Iris pigment epithelial cell (primary cell): Measurements from ENCODE around the gene SLC7A1.

ENCODE experiments used
- DNase-seq: peaks from one replicate; pipeline ENCODE4 v3.0.0-alpha.2; 2011; ENCODE audit warnings: low read depth

The SLC7A1 gene

DNA sequence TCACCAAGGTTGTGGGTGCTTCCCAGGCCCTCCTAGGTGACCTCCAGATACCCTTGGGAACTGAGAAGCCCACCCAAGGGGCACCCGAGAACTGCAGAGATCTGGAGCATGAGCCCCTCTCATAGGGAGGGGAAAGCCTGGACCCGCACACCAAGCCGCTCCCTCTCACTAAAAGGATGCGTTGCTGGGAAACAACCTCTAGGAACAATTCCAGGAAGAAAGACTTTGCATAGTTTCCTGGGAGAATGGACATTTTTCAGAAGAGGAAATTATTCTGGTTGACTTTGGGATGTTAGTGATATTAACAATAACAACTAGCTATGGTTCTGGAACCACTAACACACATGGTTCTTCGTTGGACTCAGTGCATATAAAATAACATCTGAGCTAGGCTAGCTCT, 64.6 kb downstream of the SLC7A1 start:
- DNase-seq: no peak

DNA sequence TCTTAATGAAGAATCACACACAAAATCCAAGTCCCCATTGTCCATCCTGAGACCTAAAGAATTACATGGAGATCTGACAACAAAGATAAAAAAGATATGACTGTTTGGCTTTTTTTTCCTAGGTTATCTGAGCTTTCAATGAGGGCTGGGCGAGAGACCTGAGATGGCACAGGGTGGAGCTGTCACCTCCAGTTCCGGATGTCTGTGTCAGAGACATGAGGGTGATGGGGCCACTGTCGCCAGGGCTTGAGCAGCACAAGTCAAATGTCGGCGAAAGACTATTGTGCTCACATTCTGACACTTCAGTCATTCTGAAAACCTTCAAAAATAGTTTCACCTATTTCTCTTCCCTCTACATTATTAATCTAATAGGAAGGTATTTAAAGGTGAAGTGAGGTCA, 65.7 kb downstream of the SLC7A1 start:
- no peak for DNase-seq

DNA sequence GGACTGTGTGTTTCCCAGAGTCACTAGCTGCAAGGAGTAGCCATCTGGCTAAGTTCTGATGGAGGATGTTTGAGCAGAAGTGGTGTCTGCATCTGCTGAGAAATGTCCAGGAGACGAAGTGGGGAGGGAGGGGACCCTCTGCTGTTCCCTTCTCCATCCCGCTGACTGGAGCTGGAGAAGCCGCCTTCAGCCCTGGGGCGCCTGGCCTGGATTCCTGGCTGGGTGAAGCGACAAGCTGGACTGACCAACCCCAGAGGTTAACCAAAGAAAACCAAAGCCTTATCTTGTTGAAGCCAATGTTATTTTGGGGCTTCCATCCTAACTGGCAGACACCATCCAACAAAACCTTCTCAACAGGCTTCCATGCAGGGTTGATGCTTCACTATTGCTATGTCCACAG, 67.6 kb downstream of the SLC7A1 start:
- DNase-seq: no peak

DNA sequence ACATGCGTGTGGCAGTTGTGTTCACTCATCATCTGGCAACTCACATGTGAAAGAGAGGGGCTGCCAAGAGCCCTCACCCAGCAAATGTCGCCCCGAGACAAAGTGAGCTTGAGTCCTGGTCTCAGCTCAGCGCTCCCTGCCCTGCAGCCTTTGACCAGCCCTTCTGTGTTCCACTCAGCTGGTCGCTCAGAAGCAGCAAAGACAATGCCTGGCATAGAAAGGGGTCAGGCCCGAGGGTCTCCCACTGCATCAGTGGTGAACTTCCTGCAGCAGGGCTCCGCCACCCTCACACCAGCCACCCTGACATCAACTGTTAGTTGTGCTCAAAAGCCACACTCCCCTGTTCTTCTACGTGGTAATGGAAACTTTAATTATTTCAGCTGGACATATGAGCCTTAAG, 68.0 kb downstream of the SLC7A1 start:
- no peak for DNase-seq

DNA sequence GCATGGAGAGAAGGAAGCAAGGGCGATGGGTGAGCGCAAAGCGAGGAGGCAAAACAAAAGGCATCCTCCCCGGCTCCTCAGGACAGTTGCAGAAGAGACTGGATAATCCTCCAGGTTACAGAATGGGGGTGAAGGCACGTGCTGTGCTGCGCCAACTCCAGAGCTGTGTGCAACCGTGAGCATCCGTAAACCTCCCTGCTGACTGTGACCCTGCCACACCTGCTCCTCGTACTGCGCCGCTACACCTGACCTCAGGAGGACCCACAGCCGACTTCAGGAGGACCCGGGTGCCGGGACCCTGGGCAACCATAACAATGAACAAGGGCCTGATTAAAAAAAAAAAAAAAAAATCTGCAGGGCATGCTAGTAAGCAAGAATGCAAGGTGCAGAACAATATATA, 68.7 kb downstream of the SLC7A1 start:
- no peak for DNase-seq

DNA sequence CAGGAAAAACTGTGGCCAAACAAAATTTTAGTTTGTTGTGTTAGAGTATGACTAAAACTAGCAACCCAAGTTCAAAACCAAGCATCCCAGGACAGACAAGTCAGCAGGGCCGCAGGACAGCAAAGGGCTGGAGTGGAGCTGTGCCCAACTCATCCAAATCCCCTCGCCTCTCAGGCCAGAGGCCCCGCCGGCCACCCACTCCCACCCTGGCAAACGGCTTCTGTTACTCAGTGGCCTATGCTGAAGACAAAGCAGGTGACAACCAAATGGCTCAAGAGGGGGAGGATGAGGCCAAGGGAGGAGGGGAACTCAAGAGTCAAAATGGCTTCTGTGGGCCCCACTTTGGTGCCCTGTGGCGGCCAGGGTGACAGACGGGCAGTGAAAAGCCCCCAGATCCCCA, 69.7 kb downstream of the SLC7A1 start:
- no peak for DNase-seq

DNA sequence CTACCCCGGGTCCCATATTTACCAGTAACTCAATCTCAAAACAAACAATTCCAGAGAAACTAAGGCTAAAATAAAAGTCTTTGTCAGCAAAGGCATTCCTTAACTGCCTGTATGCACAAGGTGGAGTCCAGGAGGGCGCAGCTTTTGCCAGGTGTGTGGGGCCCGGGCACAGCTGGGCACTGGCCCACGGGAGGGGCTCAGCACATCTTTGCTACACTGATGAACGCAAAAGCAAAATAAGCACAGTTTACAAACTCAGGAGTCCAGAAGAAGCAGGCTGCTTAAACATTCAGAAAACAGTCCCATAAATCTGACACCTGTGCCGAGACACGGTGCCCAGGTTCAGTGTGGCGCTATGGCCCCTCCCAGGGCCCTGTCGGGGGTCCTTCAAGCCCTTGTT, 70.8 kb downstream of the SLC7A1 start:
- no peak for DNase-seq

DNA sequence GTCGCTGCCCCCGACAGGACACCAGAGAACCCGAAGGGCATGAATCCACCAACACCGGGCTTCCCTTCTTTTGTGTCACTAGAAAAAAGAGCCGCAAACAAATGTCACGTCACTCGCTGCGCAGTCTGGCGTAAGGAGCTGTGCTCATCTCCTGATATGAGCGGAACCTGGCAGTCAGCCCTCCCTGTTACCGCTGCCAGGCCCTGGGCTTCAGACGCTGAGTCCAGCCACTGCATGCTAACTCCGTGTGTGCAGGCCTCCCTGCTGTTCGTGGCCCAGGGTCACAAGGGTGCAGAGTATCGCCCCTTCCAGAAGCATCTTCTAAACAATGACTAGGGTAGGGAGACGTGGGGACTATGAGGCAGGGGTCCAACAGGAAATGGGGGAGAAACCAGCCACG, 71.3 kb downstream of the SLC7A1 start:
- DNase-seq: no peak

DNA sequence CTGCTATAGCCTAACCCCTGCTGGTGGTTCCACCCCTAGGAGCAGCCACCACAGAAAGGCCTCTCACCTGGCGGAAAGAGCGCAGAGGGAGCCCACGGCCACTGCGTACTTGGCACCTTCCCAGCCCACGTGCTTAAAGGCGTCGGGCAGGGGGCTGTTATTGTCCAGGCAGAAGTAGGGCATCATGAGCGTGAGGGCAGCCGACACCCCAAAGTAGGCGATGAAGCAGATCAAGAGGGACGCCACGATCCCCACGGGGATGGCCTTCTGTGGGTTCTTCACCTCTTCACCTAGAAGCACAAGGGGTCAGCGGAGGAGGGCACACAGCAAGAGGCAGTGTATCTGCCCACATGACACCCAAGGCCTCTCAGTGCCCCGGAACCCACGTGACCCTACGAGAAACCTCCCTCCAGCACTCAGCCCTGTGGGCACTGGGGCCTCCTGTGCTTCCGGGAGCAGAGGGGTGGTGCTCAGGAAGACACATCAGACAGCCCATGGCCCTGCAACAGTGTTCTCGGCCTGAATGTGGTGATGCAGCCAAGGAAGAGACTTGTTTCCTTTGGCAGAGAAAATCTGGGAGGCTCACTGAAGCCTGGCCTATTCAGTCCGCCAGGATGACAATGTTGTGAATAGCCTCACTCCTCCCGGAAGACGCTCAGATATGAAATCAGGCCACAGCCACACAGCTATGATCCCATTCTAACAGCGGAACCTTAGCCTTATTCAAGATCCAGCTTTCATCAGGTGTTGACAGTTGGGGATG, 72.1 kb downstream of the SLC7A1 start:
- DNase-seq: peak; percentile 59

DNA sequence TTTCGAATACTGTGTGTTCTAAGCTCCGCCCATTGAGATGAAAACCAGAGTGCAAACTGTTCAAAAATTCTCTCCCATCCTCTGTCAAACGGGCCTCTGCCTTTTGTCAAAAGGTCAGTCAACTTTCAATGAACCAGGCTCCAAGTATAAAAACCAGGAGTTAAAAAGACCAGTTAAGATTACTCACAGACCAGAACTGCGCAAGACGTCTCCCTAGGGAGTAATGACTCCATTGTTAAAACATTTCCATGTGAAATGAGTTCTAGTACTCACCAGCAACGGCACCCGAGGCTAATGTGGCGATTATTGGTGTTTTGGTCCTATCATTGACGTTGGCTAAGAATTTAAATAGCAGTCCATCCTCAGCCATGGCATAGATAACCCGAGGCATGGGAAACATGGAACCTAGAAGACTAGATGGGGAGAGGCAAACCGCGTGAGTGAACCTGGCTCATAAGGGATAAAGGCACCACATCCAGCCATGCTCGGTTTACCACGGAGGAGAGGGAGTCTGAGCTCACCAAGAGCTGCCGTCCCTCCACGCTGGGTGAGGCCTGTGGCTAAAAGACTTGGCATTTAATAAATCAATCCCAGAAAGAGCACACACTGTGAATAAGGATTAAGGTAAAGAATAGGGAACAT, 73.3 kb downstream of the SLC7A1 start:
- DNase-seq: peak; percentile 93

DNA sequence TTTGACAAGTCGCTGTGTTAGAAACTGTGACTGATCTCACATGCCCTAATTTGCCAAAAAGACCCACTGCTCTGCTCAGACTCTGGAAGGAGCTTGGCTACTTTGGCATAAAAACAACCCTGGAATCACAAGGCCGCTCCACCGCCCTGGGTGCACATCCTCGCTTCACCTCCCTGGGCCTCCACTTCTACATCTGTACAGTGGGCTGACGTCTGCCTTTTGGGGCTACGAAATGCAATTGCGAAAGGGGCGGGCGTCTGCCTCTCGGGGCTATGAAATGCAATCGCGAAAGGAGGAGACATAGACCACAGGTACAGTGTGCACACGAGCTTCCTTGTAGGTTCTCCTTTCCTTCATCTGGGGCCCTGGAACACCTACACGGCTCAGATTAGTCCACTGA, 74.2 kb downstream of the SLC7A1 start:
- no peak for DNase-seq

DNA sequence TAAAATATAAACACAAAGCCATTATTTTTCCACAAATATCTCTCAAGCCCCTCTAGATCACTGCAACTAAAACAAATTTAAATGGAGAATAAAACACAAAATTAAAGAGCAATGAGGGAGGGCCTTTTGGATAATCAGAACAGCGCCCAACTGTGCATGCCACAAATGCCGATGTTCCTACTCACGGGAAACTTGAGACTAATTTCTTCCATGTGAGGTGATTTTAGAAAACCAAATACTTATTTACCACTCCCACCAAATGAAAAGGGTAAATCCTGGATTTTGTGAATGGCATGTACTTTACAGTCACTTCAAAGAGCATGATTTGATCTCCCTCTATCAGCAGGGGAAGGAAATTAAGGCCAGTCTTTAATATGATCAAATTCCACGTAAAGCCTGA, 74.8 kb downstream of the SLC7A1 start:
- DNase-seq: peak; percentile 83

DNA sequence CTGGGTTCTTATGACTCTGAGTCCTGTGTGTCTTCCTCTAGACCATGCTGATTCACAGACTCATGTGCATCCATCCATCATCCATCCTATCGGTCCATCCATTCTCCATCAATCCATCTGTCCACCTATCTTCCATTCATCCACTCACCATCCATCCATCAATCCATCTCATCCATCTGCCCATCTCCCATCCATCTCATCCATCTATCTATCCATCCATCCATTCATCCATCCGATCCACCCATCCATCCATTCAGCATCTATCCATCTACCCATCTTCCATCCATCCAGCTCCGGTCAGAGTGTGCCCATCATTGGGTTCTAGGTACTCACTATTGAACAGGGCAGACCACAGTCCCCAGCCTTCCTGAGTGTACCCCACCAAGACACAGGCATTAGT, 75.6 kb downstream of the SLC7A1 start:
- DNase-seq: no peak

DNA sequence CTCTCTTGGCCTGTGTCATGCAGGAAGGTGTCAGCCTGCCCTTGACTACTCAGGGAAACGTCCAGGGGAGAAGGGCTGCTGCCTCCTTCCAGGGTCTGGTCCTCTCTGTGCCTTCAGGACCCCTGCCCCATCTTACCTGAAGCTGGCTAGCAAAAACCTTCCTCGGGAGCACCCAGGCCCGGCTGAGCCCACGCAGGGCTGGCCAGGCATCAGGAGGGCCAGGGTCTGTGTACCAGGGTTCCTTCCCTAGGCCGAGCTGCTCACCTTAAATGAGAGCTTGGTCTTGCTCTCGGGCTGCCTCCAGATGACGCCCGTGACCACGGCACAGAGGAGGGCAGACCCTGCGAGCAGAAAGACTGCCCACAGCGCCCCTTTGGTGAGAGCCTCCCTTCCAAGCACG, 78.6 kb downstream of the SLC7A1 start:
- DNase-seq: no peak

DNA sequence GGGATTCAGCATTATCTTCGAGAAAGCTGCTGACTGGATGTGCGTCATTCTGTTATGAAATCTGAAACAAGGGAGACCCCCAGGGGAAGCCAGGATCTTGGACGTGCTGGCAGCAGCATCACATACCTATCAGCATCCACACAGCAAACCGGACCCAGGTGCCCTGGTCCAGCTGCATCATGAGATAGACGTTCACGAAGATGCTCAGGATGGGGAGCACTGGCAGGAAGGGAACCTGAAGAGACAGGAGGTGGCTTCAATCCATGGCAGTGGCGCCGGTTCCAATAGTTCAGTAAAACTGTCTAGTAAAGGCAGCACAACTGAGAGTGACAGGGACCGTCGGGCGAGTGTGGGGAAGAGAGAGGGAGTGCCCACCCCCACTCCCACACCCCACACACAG, 79.5 kb downstream of the SLC7A1 start:
- no peak for DNase-seq

DNA sequence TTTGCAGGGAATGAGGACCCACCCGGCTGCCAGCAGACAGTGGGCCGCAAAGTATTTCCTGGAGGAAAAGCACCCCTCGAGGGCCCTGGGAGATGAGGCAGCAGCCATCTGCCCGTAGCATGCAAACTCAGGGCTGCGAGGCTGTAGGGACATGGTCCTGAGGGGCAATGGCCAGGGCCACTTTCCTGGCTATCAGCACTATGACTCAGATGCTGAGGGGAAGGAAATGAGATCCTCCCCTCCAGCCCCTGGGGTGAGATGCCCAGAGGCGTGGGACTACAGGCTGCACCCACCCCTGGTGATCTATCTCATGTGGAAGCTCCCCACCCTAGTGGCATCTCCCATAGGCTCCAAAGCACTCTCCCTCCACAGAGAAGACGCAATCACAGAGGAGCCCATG, 80.1 kb downstream of the SLC7A1 start:
- no peak for DNase-seq

DNA sequence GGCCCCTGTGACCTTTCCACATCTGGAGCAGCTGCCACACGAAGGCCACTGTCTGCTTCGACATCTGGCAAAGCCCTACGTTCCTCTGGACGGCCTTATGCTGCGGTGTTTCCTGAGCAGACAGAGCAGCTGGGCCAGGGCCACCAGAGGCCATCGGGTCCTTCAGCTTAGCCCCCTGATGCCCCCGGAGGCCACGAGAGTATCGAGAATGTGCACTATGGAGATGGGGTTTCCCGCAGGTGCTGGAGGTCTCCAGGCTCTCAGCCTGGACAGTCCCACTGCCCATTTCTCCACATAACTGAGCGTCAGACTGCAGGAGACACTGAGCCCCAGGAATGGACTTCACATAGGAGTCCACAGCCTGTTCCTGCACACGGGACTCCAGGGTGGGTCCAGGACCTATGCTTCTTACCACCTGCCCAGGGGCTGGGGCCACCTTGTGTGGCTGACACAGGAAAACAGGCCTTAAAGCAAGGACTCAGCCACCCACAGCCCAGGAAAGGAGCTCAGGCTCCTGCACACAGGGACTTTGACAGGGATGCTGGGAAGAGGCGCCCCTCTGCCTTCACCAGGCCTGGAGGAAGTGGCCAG, 80.7 kb downstream of the SLC7A1 start:
- DNase-seq: no peak

DNA sequence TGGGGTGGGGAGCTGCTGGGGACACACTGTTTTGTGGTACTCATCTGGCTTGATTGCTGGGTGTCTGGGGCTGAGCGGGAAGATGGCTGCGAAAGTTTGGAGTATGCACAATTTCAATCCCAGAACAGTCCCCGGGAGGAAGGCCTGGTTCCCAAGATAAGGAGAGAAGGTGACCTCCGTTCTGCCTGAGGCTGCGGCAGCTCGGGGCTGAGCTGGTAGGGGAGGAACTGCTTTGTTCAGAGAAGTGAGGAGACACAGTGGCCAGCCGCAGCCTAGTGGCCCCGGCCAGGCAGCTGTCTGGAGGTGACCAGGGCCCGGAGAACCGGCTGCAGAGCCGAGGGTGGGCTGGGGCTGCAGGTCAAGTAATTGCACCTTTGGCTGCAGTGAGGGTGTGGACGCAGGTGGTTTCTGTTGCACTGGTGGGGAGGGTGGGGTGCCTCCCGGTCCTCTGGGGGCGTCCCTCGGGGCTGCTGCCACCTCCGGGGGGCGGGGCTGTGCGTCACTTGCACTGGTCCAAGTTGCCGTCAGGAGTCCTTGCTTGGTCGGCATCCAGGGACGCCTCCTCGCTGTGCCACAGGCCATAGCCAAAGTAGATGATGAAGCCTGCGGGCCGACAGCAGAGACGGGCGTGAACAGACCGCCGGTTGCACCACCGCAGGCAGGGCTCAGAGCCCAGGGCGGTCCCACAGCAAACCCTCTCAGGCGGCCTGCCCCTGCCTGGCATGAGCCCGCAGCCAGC, 81.3 kb downstream of the SLC7A1 start:
- DNase-seq: no peak

DNA sequence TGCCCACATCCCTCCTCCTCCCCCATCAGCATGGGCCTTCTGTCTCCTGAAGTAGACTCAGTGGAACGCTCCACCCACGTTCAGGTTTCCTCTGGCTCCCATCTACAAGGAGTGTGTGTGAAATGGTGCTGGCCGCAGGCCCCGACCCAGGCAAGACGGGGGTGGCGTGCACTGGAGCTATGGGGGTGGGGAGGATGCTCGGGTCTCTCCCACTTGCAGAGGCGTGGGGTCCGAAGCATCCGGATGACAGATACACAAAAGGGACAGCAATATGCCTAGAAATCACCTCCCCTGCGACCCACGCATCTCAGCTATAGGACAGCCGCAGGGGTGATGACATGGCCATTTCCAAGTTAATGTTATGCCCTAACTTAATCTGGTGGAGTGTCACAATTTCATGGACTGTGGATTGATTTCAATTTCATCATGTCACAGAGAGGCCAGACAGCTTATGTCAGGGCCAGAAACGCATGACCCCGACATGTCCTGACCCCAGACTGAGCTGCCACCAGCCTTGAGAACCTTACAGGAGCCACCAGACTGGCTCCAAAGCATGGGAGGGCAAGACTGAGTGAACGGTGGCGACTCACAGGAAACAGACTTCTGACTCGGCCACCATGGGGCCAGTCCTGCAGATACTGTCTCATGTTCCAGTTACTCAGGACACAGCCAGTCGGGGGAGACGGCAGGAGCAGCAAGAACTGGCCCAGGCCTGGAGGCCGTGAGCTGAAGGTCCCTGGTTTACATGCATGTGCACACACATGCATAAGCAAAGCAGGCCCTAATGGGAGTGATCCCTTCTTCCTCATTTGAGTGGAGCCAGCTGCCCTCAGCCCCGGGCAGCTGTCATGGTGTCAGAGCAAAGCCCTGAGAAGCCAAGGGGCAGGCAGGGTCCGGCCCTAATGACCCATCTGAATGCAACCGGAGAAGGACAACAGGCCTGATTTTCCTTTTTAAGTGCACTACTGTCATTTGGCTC, 82.2 kb downstream of the SLC7A1 start:
- DNase-seq: no peak

DNA sequence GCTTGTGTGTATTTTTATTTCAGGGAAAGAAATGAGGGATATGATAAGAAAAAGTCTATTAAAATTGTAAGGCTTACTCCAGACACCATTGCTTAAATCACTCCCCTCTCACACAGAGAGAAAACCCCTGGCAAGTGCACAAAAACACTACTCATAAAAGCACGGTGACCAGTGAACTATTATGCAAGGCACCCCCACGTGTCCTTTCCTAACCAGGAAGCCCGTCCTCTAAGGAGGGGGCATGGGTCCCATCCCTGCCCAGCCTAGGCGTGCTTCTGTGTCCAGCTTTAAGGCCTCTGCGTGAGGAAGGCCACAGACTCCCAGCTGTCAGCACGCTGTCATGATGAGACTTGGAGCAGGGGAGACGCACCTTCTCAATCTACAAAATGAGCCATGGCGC, 83.5 kb downstream of the SLC7A1 start:
- DNase-seq: peak; percentile 50

DNA sequence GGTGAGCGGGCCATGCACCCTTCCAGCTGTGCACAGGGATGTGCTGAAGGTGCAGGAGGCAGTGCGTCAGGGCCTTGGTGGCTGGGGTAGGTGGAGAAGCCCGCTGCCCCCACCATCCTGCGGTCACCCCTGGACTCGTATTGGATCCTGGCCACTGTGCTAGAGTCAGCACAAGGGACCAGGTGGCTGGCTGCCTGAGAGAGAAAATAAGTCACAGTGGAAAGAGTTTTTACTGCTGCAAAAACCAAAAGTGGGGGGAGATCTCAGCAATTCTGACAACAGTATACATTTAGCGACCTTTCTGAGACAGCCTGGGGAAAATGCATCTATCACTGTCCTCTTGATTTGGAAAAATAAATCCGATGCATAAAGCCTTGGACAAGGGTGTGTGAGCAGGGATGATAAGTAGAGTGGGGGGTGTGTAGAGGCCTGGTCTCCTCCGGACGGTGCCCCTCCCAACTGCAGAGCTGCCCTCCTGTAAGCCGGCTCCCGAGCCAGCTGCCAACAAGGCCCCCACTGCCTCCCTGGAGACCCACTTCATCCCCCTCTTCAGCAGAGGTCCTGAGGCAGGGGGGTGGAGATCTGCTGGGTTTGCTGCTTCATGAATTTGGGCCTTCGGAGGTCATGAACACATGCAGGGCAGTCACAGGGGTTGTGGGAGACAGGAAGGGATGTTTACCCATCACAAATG, 84.2 kb downstream of the SLC7A1 start:
- no peak for DNase-seq
